ENCODE results near the gene PTPRS.

DNA sequence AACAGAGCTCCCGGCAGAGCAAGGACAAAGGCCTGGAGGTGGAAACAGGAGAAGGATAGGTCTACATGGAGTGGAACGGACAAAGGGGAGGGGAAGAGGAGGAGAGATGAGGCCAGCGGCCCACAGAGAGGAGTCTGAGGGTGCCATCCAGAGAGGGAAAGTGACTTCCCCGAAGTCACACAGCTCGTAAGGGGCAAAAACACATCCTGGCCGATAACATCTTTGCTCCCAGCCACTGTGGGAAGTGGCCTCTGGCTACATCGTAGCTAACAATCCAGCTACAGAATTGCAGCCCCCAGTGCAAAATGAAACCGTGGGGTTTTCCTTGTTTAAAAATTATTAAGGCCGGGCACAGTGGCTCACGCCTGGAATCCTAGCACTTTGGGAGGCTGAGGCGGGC lies 11.5 kb downstream of the PTPRS start:
- TF ChIP-seq, protein P1, sequence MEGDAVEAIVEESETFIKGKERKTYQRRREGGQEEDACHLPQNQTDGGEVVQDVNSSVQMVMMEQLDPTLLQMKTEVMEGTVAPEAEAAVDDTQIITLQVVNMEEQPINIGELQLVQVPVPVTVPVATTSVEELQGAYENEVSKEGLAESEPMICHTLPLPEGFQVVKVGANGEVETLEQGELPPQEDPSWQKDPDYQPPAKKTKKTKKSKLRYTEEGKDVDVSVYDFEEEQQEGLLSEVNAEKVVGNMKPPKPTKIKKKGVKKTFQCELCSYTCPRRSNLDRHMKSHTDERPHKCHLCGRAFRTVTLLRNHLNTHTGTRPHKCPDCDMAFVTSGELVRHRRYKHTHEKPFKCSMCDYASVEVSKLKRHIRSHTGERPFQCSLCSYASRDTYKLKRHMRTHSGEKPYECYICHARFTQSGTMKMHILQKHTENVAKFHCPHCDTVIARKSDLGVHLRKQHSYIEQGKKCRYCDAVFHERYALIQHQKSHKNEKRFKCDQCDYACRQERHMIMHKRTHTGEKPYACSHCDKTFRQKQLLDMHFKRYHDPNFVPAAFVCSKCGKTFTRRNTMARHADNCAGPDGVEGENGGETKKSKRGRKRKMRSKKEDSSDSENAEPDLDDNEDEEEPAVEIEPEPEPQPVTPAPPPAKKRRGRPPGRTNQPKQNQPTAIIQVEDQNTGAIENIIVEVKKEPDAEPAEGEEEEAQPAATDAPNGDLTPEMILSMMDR (IDR thresholded peaks at IDR 0.05; ENCODE audit: borderline replicate concordance, extremely low read depth, low read length, poor library complexity, severe bottlenecking) = no peak
- no peak for TF ChIP-seq EZH2 (IDR thresholded peaks at IDR 0.05; ENCODE audit: borderline replicate concordance, low read depth, low read length, severe bottlenecking)
